GM21447 (cell line): ENCODE measurements around the gene SP5.
"Not testable (repeated sequence)": the region's sequence is repeated elsewhere in the genome, so short reads cannot be mapped to it uniquely, and the experiment has no call there.

Experiments
- ATAC-seq: cut with Tn5 transposase; IDR thresholded peaks from one replicate; pipeline ENCODE4 v1.9.1; 2021; ENCODE audit not compliant: unreplicated experiment

The SP5 gene

DNA sequence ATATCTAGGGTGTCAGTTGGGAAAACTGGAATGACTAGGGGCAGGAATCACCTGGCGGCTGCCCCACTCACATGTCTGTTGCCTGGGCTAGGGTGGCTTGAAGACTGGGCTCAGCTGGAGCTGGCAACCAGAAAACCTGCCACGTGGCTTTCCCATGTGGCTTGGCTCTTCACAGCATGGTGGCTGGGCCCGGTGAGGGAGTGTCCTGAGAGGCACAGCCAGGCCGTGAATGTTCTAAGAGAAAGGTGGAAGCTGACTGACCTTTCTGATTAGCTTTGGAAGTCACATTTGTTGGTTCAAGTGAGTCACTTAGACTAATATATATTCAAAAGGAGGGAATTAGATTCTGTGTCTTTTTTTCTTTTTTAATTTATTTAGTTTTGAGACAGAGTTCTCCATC lies 22.7 kb downstream of the SP5 start:
- no peak for ATAC-seq

DNA sequence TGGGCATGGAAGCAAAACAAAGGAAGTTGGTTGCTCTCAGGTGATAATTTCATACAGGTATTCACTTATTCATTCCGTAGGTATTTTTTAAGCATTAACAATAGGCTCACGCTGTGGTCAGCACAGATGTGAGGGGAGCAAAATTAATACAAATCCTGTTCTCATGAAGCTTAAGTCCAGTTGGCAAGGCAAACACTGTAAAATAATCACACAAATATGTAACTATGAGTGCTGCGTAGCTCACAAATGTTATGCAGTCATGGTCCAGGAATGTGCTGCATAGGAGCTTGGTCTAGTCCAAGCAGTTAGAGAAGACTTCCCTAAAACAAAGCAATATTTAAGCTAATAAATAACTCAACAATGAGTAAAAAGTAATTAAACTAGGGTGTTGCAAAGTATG lies 23.9 kb downstream of the SP5 start:
- no peak for ATAC-seq

- ATAC-seq, result no peak
Observed at GRCh38 chr2:170739507-170740046, 24.4 kb downstream of the SP5 start.

DNA sequence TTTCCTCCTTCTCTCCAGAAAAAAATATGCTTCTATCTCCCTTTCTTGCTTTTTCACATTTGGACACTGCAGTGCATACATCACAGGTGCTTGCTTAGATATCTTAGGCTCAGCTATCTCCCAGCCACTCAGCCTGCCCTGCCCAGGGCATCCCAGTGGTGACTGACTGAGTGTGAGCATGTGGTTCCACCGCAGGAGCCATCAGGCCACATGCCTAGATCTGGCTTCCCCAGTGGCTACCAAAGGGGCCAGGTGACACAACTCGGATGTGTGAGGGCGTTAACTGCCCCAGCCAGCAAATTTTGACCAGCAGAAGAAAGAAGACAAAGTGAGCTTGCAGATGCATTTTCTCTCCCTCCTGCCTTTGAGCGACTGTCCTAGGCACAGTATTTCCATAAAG lies 25.5 kb downstream of the SP5 start:
- ATAC-seq, result no peak

DNA sequence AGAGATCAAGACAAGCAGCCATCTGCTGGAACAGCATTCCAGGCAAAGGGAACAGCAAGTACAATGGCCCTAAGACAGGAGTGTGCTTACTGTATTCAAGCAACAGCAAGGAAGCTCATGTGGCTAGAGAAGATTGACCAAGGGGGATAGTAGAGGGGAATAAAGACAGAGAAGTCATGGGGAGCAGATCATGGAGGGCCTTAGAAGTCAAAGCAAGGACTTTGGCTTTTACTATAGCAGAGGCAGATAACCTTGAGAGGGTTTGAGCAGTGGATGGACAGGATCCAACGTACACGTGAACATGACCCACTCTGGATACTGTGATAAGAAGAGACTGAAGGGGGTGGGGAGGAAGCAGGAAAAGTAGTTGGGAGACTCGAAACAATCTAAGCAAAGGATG lies 26.9 kb downstream of the SP5 start:
- no peak for ATAC-seq

- ATAC-seq, result no peak
Observed at GRCh38 chr2:170742896-170743529, 27.9 kb downstream of the SP5 start.

GRCh38 chr2:170743530-170744239 lies 28.5 kb downstream of the SP5 start:
- ATAC-seq, result no peak

GRCh38 chr2:170744248-170745002 lies 29.3 kb downstream of the SP5 start:
- ATAC-seq, result no peak

DNA sequence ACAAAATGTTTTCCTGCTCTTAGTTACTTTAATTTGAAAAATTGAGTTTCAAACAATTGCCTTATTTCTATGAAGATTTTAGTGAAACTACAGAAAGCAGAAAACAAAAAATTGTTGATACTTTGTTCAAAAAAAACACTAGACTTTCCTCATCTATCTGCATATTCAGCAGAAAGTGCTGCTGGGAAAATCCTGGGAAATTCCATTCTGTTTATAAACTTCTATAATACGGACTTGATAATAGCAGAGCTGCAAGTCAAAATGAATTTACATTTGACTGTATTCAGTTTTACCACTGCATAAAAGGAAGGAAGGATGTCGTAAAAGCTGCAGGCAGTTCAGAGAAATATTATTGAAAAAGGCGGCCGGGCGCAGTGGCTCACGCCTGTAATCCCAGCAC lies 30.2 kb downstream of the SP5 start:
- ATAC-seq, result no peak

DNA sequence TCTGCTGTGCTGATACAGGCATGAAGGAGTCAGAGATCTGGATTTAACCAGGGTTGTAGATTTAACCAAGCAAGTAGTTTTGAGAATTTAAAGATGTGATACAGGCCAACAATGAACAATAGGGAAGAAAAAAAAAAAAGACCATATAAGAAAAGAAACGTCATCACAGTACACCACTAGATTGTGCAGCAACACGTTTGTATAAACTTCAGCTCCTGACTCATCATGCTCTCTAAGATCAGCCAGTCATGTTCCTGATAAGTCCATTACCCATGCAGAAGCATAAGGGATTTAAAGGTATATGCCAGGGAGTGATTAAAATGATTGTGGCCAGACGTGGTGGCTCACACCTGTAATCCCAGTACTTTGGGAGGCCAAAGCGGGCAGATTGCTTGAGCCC lies 32.8 kb downstream of the SP5 start:
- no peak for ATAC-seq

- ATAC-seq, result not testable (repeated sequence)
Observed at GRCh38 chr2:170751555-170751954, 36.4 kb downstream of the SP5 start.

DNA sequence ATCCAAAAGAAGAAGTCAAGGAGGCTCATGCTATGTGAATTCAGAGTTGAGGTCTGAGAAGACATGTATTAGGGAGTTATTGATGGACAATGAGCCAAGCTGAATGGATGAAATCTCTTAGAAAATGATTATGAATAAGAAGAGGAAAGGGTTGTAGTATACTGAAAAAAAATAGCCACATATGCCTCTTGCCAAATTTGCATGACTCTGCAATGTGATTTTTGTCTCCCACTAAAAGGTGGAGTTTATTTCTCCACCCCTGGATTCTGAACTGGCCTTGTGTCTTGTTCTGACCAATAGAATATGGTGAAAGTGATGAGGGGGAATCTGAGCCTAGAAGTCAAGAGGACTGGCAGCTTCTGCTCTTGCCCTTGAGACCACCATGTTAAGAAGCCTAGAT lies 46.4 kb downstream of the SP5 start:
- no peak for ATAC-seq

- ATAC-seq, result no peak
Observed at GRCh38 chr2:170762760-170763159, 47.6 kb downstream of the SP5 start.

GRCh38 chr2:170763232-170763631 lies 48.1 kb downstream of the SP5 start:
- ATAC-seq, result no peak

DNA sequence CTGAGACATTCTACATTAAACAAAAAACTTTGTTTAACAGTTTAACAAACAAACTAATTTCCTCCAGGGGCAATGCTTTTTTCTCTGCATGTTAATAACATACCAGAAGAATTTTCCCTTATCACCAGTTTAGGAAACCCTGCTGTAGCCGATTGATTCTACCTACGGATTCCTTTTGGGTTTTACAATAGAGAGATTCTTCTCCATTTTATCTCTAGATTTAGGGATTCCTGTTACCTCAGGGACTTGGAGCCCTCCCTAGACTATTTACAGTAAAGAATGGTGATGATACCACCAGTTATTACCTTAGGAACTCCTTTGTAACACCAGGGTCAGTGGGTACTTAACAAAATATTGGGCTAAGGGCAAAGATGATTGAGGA lies 49.7 kb downstream of the SP5 start:
- no peak for ATAC-seq

GRCh38 chr2:170766693-170767092 lies 51.6 kb downstream of the SP5 start:
- ATAC-seq, result no peak
